GM21576 (cell line): ENCODE measurements around the gene S100A14.
"Not testable (repeated sequence)": the region's sequence is repeated elsewhere in the genome, so short reads cannot be mapped to it uniquely, and the experiment has no call there.

Source experiments
- ATAC-seq: cut with Tn5 transposase; IDR thresholded peaks from one replicate; pipeline ENCODE4 v1.9.1; 2021; ENCODE audit warnings: mild to moderate bottlenecking, moderate library complexity; ENCODE audit not compliant: unreplicated experiment

Gene S100A14

DNA sequence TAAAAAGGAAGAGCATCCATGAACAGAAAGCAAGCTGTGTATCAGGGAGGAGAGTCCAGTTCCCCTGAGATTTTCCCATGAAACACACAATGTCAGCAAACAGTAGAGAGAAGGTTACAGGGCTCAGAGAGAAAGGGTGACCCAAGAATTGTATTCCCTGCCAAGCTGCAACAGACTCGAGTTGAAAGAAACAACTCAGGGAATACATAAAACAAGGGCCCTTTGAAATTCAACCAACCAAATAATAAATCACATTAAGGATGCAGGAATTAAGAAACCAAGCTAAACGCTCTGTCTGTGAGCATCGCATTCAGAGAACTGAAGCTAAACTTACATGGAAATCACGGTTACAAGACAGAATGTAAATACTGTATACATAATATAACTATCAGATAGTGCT lies 23.4 kb downstream of the S100A14 start:
- ATAC-seq, result no peak

DNA sequence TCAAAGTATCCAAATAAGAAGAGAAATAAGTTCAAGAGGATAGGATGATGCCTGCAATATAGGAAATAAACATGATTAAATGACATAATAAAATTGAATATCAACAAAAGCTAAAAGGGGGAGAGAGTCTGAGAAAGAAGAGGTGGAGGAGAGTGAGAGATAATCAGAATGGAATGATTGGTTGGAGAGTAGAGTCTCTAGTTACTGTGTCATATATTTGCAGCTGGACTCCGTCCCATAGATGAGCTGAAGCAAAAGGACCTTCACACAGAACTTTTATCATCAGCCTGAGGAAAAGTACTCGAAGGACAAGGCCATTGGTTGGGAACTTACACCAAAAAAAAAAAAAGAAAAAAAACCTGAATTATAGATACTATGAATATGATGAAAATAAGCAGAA lies 27.6 kb downstream of the S100A14 start:
- no peak for ATAC-seq

DNA sequence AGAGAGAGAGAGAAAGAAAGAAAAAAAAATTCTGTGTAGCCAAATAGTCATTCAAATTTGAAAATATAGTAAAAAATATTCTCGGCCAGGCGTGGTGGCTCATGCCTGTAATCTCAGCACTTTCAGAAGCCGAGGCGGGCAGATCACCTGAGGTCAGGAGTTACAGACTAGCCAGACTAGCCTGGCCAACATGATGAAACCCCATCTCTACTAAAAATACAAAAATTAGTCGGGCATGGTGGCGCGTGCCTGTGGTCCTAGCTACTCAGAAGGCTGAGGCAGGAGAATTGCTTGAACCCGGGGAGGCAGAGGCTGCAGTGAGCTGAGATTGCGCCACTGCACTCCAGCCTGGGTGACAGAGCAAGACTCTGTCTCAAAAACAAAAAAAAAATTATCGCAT lies 28.1 kb downstream of the S100A14 start:
- not testable (repeated sequence) for ATAC-seq

DNA sequence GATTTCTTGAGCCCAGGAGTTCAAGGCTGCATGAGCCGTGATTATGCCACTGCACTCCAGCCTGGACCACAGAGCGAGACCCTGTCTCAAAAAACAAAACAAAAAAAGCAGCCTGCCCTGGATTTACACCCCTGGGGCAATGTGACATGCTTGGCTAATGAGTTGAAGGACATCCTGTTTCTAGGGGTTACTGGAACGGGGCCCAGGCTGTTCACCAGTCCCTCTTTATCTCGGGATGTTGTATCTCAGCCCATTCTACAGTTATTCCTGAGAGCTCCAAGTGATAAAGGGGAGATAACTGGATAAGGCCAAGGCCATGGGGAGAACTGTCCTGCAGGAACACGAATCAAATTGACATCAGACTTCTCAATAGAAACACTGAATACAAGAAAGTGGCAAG lies 28.8 kb downstream of the S100A14 start:
- no peak for ATAC-seq

DNA sequence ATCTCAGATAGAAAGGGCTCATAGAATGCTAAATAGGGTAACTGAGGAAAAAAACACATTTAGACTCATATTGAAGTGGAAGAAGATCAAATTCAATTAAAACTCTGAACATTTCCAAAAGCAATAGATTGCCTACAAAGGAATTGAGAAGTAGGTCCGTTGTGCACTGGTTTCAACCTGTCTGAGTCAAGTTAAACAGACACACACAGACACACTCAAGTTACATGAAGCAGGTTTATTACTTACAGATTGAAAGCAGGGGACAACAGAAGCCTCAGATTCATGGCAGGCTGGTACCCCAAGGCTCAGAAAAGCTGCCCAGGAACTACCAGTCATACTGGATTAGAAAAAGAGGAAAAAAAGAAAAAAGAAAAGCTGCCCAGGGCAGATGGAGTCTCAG lies 29.8 kb downstream of the S100A14 start:
- ATAC-seq, result no peak

DNA sequence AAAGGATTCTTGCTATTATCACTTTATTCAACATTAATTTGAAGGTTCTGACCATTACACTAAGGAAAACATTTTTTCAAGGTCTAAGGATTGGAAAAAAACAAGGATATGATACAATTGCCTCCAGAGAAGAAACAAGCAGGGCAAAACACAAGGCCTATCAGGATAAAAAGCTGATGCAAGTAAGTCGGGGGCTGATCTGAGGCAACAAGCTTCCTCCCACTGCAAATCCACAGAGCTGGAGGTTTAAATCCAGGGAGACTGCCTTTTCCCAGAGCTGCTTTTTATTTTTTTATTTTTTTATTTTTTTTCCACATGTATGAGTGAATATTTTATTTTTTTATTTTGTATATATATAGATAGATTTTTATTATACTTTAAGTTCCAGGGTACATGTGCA lies 31.1 kb downstream of the S100A14 start:
- ATAC-seq, result no peak

DNA sequence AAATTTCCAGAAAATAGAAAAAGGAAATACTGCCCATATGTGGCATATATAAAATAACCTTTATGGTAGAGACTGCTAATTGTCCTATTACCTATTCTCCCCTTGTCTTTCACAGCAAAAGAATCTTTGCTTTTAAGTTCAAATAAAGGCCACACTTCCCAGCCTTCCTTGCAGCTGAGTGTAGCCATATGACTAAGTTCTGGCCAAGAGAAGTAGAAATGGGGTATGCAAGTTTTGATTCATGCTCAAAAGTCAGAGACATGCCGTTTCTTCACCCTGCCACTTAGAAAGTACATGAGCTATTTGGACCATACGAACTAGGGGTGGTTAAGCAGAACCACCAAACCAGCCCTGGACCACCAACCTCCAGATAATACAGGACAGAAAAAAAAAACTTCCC lies 32.1 kb downstream of the S100A14 start:
- ATAC-seq, result no peak

DNA sequence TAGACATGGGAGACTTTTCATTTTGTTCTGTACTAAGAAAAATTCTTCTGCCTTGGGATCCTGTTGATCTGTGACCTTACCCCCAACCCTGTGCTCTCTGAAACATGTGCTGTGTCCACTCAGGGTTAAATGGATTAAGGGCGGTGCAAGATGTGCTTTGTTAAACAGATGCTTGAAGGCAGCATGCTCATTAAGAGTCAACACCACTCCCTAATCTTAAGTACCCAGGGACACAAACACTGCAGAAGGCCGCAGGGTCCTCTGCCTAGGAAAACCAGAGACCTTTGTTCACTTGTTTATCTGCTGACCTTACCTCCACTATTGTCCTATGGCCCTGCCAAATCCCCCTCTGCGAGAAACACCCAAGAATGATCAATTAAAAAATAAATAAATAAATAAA lies 32.6 kb downstream of the S100A14 start:
- not testable (repeated sequence) for ATAC-seq

DNA sequence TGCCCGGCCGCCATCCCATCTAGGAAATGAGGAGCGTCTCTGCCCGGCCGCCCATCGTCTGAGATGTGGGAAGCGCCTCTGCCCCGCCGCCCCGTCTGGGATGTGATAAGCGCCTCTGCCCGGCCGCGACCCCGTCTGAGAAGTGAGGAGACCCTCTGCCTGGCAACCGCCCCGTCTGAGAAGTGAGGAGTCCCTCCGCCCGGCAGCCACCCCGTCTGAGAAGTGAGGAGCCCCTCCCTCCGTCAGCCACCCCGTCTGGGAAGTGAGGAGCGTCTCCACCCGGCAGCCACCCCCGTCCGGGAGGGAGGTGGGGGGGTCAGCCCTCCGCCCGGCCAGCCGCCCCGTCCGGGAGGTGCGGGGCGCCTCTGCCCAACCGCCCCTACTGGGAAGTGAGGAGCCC lies 33.3 kb downstream of the S100A14 start:
- ATAC-seq, result not testable (repeated sequence)

DNA sequence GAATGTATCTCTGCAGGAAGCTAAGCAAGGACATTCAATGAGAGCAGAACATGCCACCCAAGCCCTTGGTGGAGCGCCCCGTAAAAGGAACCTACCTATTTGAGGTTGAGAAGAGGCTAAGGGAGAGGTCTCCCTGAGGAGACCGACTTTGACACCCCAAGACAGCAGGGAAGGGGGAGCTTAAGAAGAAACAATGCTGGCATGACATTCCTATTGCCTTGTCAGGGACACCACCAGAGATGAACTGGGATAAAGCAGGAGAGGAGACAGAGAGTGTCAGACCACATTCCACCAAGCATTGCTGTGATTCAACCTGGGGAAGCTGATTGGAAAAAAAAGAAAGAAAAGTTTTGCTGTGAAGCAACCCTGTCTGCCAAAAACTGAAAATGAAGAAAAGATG lies 37.2 kb downstream of the S100A14 start:
- no peak for ATAC-seq

DNA sequence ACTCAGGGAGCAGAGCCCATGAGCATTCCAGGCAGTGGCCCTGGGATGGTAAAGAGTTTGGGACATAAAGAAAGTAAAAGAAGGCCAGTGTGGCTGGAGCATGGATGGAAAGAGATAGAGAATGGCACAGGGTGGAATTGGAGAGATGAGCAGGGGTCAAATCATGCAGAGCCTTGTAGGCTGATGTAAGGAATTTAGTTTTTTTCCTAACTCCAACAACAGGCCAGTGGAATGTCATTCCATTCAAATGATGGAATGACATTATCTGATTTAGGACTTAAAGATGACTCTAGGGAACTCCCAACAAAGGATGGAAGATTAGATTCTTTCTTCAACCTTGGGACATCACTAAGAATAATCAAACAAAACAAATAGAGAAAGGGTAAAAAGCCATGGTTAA lies 37.6 kb downstream of the S100A14 start:
- ATAC-seq, result no peak

DNA sequence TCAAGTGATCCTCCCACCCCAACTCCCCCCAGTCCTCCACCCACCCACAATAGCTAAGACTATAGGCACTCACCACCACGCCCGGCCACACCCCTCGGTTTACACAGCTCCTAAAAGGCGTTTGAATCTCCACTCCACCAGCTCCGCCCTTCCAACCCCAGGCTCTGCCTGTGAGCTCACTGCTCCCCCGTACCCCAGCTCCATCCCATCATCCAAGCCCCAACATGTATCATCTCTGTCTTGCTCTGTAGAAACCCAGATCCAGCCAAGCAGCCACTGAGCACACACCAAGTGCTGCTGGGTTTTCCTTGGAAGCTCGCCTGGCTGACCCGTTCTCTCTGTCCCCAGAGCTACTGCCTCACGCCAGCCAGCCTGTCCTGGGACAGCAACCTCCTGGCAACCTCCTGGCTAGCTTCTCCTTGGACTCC lies 38.5 kb downstream of the S100A14 start:
- no peak for ATAC-seq

DNA sequence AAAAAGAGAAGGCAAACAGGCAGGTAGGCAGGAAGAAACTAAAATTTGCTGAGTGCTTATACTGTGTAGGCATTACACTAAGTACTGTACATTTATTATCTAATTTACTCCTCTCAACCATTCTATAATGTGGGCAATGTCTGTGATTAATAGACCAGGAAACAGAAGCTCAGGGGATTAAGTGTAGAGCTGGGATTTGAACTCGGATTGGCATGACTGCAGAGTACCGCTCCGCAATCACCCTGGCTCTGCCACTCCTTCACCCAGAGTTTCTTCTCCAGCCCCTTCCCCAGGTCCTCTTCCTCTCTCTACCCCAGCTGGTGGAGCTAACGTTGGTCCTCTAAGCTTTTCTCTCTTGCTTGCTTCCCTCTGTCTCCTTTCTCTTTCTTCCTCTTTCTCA lies 39.0 kb downstream of the S100A14 start:
- no peak for ATAC-seq

DNA sequence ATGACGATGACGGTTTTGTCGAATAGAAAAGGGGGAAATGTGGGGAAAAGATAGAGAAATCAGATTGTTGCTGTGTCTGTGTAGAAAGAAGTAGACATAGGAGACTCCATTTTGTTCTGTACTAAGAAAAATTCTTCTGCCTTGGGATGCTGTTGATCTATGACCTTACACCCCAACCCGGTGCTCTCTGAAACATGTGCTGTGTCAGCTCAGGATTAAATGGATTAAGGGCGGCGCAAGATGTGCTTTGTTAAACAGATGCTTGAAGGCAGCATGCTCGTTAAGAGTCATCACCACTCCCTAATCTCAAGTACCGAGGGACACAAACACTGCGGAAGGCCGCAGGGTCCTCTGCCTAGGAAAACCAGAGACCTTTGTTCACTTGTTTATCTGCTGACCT lies 40.6 kb downstream of the S100A14 start:
- ATAC-seq, result not testable (repeated sequence)

DNA sequence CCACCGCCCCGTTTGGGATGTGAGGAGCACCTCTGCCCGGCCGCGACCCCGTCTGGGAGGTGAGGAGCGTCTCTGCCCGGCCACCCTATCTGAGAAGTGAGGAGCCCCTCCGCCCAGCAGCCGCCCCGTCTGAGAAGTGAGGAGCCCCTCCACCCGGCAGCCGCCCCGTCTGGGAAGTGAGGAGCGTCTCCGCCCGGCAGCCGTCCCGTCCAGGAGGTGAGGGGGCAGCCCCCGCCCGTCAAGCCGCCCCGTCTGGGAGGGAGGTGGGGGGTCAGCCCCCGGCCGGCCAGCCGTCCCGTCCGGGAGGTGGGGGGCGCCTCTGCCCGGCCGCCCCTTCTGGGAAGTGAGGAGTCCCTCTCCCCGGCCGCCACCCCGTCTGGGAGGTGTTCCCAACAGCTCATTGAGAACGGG lies 41.0 kb downstream of the S100A14 start:
- not testable (repeated sequence) for ATAC-seq

DNA sequence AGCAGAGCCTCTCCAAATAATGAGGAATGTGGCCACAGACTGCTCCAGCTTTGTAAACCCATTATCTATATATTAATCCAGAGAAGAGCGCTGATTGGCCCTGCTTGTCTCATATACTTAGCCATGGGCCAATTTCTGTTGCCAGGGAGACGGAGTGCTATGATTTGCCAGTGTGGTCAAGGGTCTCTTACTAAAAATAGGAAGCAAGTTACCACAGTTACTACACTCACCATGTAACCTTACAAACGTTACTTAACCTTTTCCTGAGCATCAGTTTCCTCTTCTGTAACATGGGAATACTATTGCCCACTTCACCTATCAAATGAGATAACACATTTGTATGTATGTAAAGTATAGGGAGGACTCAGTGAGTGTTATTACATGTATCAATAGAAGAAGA lies 42.8 kb downstream of the S100A14 start:
- ATAC-seq, result no peak

DNA sequence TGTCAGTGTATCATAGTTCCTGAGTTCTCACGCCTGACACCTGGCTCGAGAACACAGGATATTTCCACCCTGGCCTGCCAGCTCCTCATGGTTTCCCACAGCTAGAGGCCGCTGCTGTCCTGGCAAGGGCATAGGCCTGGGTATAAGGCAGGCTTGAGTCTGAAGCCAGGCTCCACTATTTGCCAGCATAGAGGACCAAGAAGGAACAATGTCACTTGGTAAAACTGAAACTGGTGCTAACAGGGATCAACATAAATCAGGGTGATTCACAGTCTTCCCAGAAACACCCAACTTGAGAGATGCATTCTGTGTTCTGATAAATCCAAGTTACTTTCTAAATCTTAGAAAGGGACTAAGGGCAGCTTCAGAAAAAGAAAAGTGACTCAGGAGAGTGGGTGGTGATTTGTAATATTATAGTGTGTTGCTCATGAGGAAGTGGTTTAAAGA lies 43.5 kb downstream of the S100A14 start:
- peak; percentile 81 for ATAC-seq

DNA sequence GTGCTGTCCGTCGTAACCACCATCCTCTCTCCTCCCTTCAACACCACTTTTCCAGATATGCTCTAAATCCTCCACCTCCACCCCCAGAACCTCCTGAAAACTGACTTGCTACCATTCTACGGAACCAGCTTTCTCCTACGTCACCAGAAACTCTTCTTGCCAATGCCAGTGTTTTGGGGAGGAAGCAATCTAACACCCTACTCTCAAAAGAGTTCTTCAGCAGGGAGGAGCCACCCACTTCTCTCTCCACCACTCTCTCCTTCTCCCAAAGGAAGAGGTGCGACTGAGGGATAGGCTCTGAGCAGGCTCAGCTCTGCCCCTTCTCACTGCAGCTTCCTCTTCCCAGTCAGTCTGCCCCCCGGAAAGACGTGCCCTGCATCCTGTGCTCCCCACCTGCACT lies 44.4 kb downstream of the S100A14 start:
- ATAC-seq, result no peak

DNA sequence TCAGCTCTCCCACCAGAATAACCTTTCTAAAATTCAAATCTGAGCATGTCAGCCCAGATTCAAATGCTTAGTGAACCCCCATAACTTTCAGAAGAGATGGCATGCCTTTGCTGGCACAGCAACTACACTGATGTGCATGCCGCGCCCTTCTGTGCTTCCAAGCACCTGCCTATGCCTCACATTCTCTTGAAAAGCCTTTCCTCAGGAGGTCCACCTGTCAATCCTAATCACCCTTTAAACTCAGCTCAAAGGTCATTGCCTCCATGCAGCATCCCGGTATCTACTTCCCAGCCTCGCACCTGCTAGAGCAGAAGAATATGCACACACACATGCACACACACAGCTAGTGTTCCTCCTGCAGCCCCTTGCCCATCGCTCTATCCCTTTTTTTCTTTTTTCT lies 45.3 kb downstream of the S100A14 start:
- ATAC-seq, result no peak

DNA sequence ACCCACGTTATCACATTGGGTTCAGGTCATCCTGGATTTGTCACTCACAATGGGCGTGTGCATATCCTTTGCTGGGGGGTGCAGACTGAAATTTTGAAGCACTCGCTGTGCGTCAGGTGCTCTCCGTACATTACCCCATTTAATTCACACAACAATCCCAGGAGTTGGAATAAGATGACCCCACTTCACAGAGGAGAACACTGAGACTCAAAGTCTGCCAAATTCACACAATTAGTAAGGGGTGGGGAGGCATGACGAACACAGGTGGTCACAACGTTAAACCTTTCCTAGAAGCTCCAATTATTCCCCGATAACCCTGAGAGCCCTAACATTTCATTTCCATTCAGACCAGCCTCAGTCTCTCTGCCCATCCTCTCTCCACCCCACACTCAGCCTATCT lies 46.7 kb downstream of the S100A14 start:
- ATAC-seq, result no peak

DNA sequence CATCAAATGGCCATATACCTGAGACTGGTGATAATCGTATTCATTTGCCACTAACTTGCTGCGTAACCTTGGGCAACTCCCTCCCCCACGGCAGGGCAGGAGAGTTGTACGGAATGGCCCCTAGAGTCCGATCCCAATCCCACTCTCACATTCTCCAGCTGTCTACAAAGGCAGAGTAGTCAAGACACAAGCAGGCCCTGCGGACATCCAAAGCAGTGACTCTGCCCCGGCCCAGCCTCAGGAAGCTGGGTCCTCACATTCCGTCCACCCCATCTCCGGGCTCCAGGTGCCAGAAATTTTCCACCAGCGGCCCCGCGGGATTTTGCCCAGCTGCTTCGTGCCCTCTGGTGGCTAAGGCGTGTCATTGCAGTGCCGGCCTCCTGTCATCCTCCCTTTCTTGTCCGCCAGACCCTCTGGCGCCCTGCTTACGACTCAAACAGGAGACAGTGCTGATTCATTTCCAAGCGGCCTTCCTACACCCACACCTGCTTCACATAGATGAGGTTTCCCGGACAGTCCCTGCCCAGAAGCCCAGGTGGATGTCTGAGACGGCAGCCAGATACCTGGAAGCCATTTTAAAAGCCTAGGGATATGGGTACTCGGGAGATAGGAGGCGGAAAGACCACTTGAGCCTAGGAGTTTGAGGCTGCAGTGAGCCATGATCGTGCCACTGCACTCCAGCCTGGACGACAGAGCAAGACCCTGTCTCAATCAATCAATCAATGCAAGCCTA lies 47.6 kb downstream of the S100A14 start:
- ATAC-seq, result no peak

DNA sequence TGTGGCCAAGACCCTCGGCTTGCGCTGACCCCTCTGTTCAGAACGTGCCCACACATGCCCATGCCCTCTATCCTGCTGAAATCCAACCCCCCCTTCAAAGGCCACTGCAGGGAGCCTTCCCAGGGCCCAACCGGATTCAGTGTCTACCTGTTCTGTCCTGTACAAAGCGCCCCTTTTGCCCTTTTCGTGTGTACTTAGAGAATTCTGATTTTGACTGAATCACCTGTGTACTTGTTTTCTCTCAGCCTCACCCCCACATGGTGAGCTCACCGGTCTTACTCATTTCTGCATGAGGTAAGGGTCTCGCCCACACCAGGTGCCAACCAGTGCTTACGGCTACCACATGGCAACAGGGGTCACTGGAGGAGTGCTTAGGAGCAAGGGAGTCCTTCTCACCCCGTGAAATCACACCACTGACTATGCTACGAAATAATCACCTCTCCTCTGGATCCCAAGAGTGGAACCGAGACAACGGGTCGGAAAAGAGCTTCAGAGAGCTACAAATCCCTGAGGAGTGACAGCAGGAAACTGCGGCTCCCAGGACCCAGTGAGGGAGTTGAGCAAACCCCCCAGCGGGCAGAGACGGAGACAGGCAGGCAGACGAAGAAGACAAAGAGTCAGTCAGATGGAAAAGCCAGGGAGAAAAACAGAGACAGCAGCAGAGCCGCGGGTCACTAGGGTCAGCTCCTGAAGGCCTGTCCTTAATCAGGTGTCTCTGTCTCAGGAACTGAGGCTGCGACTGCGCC lies 48.3 kb downstream of the S100A14 start:
- ATAC-seq, result no peak
